NOMO-1 (cell line): ENCODE results near the gene ID2.

Source experiments
- DNase-seq, 2 experiments: peaks; one replicate each; lab custom pipeline; 2025; ENCODE audit not compliant: unreplicated experiment in 2 of 2; lab: John Stamatoyannopoulos, UW

ID2 gene

DNA sequence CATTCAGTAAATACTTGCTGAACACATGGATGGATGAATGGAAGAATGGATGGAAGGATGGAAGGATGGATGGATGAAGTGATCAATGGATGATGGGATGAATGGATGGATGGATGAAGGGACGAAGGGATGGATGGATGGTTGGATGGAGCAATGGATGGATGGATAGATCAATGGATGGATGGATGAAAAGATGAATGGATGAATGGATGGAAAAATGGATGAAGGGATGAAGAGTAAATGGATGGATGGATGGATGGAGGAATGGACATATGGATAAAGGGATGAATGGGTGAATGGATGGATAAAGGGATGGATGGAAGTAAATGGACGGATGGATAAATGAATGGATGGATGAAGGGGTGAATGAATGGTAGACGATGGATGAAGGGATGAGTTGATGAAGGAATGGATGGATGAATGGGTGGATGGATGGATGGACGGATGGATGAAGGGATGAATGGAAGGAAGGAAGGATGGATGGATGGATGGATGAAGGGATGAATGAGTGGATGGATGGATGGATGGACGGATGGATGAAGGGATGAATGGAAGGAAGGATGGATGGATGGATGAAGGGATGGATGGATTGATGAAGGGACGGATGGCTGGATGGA lies 13.9 kb upstream of the ID2 start:
- DNase-seq = no peak

DNA sequence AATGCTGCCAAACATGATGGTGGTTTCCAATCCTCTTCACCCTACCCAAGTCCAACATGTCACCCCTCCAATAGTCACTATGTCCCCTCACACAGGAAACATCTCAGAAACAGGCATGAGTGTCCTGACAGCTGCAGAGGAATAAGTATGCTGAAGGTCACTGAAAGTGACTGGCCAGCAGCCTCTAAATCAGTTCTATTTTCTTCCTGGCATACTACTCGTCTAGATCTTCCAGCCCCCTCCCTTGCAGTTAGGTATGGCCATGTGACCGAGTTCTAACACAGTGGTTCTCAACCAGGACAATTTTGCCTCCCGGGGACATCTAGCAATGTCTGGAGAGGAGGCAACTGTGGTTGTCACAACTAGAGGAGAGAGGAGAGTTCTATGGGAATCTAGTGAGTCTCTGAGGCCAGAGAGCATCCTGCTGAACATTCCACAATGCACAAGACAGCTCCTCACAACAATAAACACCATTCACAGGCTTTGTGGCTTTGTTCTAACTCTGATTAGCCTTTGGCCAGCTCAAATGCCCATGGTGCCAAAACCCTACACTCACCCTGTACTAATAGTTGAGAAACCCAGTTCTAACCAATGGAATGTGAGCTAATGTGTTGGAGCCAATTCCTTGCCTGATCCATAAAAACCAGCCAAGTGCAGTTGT lies 12.6 kb upstream of the ID2 start:
- DNase-seq = no peak

DNA sequence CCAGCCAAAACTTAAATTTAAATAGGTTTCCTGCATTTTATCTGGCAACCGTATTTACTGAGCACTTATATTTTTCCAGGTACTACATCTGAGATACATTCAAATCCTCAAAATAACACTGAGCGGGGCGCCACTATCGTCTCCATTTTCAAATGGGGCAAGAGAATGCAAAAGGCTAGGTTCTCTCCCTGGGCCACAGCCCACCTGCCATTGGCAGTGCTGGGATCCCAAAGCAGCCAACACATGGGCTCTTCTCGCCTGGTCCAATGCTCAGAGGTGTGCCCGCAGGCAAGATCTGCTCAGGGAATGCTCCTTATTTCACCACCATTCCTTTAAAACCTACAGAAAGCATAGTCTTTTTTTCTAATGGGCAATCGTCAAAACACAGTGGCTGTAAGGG lies 11.3 kb upstream of the ID2 start:
- DNase-seq = no peak

DNA sequence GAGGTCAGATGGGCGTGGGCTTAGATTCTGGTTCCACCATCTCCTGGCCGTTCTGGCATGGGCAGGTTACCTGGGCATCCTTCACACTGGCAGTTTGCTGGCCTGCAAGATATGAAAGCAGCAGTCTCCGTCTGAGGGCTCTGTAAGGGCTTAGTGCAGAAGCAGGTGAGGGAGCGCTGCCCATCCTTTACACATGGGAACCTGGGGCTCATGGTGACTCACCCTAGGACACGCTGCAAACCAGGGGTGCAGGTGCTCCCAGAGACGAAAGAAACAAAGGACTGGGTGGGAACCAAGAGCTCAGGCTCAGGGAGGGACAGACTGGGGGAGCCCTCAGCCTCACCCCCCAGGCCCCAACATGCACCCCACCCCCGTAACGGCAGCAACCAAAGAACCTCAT lies 10.7 kb upstream of the ID2 start:
- DNase-seq = no peak

DNA sequence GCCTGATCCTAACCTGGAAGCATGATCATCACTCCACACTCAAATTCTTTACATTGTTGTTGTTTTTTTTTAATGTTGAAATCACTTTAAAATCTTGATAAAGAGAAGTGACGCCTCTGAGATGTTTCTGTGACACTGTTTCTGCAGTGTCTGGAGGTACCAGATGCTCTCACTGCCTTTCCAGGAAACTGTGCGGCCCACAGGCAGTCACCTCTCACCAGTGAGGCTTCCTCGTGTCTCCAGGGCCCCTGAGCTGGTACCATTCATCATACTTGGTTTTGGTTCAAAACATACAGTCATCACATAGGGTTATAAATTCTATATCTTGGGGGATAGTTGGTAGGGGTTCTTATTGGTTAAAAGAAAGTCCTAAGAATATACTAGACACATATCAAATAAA lies 10.1 kb upstream of the ID2 start:
- no peak for DNase-seq

DNA sequence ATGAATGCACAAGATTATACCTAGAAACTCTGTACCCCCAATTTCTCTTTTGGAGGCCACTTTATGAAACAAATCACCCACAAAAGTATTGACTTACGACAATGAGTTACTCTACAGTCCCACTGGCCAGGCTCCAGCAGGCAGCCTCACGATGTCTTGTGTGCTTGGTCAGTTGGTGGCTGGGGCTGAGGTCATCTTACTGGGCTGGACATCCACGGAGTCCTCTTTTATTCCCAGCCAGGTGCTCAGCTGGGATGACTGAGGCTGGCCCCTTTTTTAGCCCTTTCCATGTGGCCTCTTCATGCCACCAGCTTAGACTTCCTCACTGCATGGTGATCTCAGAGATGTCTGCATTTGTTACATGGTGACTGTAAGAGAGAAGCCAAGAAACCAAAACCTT lies 8.9 kb upstream of the ID2 start:
- no peak for DNase-seq

DNA sequence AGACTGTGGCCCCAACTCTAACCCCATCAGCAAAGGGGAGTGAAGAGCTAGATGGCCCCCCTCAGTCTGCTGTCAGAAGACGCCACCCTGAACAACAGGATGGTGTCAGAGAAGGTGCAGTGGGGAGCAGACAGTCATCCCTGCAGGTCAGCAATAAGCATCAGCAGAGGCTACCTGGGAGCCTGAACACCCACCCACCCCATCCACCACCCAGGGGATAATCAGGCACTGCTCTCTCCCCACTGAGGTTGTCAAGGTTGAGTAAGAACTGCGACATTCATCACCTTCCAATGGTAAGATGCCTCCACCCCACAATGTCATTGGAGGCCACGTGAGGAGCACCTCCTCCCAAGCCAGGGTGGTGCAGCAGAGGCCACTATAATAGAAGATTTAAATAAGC lies 8.5 kb upstream of the ID2 start:
- no peak for DNase-seq

DNA sequence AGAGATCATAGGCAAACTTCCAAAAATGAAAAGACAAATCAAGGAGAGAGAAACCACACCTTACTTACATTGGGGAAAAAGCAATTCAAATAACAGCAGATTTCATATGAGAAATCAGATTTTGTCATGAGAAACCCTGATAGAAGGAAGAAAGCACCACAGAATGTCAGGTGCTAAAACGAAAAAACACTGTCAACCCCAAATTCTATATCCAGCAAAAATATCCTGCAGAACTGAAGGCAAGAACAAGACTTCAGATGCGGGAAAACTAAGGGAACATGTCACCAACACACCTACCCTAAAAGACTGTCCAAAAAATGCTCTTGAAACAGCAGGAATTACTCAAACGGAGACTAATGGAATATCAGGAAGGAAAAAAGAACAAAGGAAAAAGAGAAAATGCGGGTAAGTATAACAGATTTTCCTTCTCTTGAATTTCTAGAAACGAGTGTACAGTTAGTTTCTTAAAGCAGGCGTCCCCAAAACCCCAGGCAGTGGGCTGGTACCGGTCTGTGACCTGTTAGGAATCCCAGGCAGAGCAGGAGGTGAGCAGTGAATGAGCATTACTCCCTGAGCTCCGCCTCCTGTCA lies 7.3 kb upstream of the ID2 start:
- no peak for DNase-seq

DNA sequence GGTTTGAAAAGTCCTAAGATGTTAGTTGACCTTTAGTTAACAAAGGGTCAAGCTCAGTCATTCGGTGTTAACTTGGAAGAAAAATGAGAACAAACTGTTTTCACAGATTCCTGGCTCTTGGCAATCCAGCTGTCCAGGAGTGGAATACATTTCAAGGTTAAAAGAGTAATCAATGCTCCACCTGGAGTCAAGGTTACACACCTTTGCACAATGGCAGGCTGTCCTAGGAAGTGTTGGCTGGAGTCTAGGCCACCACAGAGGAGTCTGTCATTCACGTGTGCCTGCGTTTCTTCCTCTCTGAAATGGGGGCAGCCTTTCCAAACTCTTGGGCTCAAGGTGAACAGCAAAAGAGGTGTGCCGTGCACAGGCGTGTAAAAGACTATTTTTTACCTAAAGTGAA lies 6.3 kb upstream of the ID2 start:
- DNase-seq = no peak

DNA sequence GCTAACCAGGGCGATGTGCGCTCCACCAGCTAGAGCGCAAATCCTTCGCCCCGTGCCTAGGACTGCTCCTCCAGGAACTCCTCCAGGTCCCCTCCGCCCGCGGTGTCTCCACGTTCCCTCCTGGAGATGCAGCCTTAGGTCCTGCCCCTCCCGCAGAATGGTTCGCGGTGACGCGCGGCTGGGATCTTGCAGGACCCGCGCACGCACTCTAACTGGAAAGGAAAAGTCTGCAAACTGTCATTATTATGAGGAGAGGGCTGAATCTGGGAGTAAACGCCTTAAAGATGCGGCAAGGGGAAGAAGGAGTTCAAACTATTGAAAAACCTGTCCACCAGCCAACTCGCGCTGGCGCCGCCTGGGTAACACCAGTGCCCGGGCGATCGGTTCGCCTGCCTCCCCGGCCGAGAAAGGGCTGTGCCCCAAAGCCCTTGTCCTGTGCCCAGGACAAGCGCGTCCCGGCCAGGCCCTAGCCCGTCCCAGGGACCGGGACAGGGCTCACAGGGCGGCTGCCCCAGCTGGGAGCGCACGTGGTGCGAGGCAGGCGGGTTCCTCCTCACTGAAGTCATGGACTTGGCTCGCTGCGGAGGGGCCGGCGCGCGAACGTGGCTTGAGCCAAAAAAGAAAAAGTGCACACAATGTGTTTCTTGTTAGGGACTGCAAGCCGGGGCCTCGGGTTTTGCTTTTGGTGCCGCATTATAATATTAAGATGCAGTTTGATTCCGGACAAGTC lies 5.5 kb upstream of the ID2 start:
- no peak for DNase-seq

DNA sequence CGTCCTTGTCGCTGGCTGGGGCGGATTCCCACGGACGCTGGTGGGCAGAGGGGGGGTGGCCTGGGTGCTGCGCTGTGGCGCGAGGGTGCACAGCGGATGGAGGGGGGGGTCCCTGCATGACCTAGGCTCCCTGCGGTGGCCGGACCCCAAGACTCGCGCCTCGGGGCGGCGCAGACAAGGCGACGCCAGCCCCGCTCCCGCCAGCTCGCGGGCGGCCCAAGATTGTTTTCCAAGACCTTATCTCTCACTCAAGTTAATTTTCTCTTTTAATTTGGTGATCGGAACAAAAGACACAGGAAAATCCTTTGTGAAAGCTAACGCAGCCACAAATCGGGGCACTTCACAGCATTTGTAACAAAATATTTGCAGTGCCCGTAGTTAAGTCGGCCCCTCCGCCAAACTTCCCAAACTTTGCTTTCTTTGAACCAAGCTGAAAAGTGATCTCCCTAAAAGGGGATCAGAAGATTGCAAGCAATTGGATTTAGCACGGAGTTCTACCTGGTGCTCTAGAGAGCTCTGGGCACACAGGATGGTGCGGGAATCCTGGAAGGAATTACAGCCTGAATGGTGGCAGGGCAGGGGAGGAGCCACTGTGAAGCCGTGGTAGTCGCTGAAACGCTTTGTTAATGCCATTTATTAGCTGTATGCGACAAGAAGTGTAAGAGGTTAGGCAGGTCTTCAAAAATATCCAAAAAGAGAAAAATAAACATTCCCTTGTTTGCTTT lies 4.8 kb upstream of the ID2 start:
- no peak for DNase-seq

DNA sequence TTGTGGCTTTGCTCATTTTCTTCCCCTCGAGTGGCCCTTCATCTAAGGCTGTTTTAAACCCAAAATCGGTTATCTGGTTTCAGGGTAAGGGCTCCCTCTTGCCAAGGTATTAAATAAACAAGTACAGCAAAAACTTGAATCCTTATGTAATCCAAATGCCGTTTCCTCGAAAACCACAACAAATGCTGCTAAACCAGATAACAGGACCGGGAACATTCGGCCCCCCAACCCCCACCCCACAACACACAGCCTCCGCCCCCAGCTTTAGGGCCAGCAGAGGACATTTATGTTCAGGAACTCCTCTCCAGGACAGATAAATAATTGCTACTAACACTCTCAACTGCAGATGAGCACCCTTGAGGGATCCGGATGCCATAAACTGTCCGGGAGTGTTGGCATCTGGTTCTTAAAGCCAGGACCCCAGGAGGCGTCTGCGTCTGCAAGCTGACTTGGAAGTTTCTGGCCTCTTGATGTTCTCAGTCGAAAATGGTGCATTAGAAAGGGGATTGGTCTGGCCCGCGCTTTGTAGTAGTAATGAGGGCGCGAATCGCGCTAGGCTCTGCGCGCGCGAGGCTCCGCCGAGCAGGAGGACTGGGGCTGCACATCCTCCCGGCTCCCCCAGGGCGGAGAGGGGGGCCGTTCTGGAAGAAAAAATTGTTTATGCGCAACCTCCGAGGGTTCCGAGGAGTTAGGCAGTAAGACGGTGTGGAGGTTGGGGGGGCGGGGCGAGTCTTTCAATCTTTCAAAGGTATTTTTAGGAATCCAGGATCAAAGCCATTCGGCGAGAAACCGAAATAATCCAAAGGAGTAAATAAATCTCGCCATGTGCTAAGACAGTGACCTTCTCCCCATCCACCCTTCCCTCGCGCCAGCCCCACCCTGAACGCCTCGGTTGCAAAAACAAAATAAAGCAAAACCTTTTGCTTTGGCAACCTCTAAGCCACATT lies 3.9 kb upstream of the ID2 start:
- peak; percentile 59 to 66 for DNase-seq

DNA sequence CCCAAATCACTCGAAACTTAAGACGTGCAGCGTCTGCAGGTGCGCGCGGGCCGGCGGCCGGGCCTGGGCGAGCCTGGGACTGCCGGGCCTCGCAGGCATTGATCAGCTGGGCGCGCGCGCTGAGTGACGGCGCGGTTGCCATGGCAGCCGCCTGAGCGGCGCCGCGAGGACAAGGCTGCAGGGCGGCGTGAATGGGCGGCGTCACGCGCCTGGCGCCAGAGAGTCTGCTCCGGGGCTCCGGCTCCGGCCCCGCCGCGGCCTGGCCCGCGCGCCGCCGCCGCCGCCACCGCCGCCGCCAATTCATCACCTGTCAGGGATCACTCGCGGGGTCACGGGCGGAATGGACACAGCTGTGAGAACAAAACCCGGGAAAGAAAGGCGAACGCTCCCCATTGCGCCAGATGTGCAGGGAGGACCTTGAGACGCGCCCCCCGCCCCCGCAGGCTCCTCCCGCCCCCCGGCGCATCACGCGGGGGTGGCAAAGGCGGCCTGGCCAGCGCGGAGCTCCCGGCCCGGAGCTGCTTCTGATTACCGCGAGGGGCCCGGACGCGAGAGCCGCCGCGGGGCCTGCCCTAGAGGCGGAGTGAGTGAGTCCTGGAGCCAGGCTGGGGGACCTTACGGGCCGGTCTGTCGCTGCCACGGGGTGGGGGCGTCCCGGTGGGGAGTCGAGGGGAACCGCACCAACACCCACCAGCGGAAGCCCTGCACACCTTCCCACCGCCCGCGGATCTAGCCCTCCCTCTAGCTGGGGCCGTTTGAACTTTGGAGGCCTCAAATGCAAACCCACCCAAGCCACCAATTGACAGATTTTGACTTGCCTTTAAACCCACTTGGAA lies 2.9 kb upstream of the ID2 start:
- DNase-seq = peak; percentile 80 to 95

DNA sequence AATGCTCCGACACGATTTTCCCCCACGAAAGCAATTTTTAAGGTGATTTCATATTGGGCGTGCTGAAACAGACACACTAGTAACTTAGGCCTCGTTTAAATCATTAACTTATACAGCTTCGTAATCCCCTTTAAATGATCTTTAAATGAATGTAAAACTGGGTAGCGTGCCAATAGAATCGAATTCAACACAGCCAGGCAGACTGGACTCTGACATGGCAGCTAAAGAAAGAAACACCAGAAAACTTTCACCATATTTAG lies 2.4 kb upstream of the ID2 start:
- DNase-seq = no peak

DNA sequence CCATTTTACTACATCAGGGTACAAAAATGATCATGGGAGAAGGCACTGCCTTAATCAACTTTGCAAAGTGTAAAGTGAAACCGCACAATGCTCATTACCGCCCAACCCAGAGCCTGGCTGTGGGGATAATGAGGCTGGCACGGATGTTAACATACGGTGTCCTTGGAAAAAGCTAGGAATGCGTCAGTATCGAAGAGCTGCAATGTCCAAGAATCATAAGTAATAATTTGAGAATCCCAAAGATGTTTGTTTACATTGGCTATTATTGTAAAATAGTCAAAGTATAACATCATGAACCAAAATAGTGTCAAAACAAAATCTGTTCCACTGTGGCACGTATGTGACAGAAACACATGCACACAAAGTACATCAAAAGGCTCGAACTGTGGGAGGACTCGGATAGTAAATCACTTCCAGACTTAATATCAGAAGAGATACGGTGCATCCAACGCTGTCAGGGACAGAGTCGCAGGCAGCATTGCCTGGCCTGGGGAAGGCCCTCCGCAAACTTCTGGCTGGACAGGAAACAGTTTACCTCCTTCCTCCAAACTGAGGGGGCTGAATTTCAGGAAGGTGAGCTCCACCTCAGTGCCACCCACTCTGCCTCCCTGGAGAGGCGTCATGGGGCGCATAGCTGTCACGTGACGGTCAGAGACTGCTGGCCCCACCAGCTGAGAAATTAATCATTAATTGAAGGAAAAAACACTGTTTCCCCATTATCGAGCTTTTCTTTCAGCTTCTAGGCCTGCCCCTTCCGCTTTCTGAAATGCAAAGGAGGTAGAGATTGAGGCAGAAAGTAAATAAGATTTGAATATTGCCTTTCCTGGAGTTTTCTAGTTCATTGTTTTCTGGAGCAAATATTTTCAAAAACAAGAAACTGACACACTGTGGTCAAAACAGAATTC lies 1.8 kb upstream of the ID2 start:
- peak; percentile 17 to 32 for DNase-seq

DNA sequence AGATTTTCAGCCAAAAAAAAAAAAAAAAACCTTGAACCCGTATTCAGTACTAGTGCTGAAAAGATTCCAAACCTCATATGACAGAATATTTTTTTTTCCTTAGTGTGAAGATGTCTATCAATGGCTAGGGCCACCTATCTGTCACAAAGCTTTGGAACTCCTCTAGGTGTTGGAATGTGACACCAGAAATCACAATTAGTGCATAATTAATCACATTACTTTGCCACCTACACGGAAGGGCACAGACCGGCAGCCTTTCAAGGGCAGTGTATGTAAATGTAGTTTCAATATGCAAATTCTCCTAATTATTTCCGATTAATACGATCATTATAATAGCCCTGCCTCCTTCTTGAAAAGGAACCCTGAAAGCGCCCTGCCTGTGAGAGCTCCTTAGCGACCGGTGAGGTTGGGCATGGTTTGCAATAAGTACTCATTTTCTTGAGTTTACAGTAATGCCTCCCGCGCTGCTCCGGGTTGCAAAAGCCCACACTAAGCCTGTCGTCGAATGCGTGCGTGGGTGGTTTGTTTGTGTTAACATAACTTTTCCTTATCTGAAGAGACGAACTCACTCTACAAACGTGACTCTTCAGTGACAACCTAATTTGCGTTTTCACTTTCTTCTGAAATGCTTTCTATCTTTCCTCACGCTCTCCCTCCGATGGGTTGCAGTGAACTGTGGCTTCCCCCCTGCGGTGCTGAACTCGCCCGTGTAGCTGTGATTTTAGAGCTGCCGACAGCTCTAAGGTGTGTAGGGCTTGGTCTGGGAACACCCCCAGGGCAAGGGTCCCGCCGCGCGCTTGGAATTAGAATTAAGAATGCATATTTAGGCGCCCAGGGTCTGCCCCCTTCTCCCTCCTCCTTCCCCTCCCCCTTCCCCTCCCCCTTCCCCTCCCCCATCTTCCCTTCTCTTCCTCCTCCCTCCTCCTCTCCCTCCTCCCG lies 765 bp upstream of the ID2 start:
- DNase-seq = peak; percentile 69 to 92
